ENCODE measurements around the gene HCN4.
"Not testable (repeated sequence)": the region's sequence is repeated elsewhere in the genome, so short reads cannot be mapped to it uniquely, and the experiment has no call there.

The HCN4 gene

GRCh38 chr15:73368301-73369136 is at the start of gene HCN4:
TSS of gene HCN4 (minus strand) at chr15:73368958. CDS start at chr15:73368270, 688 bp downstream.
- no peak for DNase-seq

- DNase-seq = no peak
Measured at GRCh38 chr15:73414876-73415275, 46.1 kb upstream of the HCN4 start.

- DNase-seq = no peak
Measured at GRCh38 chr15:73403171-73403570, 34.4 kb upstream of the HCN4 start.

- not testable (repeated sequence) for DNase-seq
Measured at GRCh38 chr15:73400222-73400621, 31.5 kb upstream of the HCN4 start.

- no peak for DNase-seq
Measured at GRCh38 chr15:73398861-73399260, 30.1 kb upstream of the HCN4 start.

GRCh38 chr15:73397461-73397860 is 28.7 kb upstream of the HCN4 start:
- DNase-seq = no peak

- no peak for DNase-seq
Measured at GRCh38 chr15:73395671-73396070, 26.9 kb upstream of the HCN4 start.

GRCh38 chr15:73394782-73395181 is 26.0 kb upstream of the HCN4 start:
- DNase-seq = peak; percentile 5

- no peak for DNase-seq
Measured at GRCh38 chr15:73393336-73393735, 24.6 kb upstream of the HCN4 start.

GRCh38 chr15:73392025-73392424 is 23.3 kb upstream of the HCN4 start:
- DNase-seq = no peak

- no peak for DNase-seq
Measured at GRCh38 chr15:73391128-73391872, 22.5 kb upstream of the HCN4 start.

GRCh38 chr15:73389971-73390544 is 21.3 kb upstream of the HCN4 start:
- DNase-seq = no peak

- no peak for DNase-seq
Measured at GRCh38 chr15:73389539-73389938, 20.8 kb upstream of the HCN4 start.

GRCh38 chr15:73388256-73388781 is 19.6 kb upstream of the HCN4 start:
- no peak for DNase-seq

GRCh38 chr15:73387507-73388255 is 18.9 kb upstream of the HCN4 start:
- DNase-seq = no peak

- DNase-seq = no peak
Measured at GRCh38 chr15:73386886-73387506, 18.2 kb upstream of the HCN4 start.

GRCh38 chr15:73386238-73386637 is 17.5 kb upstream of the HCN4 start:
- no peak for DNase-seq

- DNase-seq = no peak
Measured at GRCh38 chr15:73385205-73385604, 16.4 kb upstream of the HCN4 start.

GRCh38 chr15:73383310-73384189 is 14.8 kb upstream of the HCN4 start:
- no peak for DNase-seq

- DNase-seq = no peak
Measured at GRCh38 chr15:73382115-73382514, 13.4 kb upstream of the HCN4 start.

GRCh38 chr15:73380661-73381060 is 11.9 kb upstream of the HCN4 start:
- no peak for DNase-seq
